KBM-7 (cell line): ENCODE measurements around the gene DLGAP1.
A peak's percentile ranks its signal among the peaks of the same experiment; 100 is the strongest.

Experiments
- DNase-seq: peaks from one replicate; pipeline ENCODE4 v3.0.0-alpha.2; 2015
- in situ Hi-C: fragments of 300-500 bp; cut with MboI; formaldehyde crosslinking; loops from 2 replicates; pipeline ENCODE4 v1.14.3; 2020; ENCODE audit warnings: low sequenced_read_pairs, low pct_unique_long_range_greater_than_20kb, mixed read lengths

The DLGAP1 gene

DNA sequence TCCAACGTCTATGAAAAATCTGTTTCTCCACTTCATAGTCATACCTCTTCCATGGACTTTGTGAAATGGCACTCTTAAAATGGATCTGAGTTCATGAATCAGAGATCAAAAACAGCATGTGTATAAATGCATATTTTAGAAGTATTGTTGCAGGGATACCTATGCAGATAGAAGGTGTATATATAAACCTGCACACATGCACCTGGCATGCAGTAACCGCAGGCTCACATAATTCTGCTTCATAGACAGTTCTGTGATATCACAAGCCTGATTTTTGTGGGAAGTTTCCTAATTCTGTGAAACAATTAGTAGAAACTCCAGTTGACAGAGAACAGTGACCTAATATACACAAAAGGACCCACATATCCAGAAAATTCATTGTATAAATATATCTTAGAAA, 583.4 kb downstream of the DLGAP1 start:
- DNase-seq = no peak
- in situ Hi-C loops = loop anchor here (25.0 kb wide), 1 partner anchor 584 kb away; no protein-coding TSS in a partner anchor

- in situ Hi-C loops = loop anchor here (25.0 kb wide), 1 partner anchor 584 kb away; no protein-coding TSS in a partner anchor
- no peak for DNase-seq
These were observed 584.2 kb downstream of the DLGAP1 start for GRCh38 chr18:3870914-3871313.

DNA sequence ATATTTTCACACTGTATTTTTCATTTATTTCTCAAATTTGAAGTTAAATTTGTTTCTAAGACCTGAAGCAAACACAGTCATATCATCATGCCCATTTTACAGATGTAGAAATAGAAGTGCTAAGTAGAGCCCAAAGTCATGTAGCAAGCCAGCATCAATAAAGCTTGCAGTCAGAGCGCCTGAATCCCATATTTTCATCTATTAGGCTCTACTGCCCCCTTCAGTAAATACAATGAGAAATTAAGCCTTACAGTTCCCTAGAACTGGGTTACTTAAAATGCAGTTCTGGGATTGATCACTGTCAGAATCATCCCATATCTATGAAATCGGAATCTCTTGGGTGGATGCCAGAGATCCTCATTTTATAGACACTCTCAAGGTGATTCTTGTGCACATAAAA, 585.3 kb downstream of the DLGAP1 start:
- DNase-seq = peak; percentile 32
- in situ Hi-C loops = loop anchor here (25.0 kb wide), 1 partner anchor 583 kb away; no protein-coding TSS in a partner anchor

DNA sequence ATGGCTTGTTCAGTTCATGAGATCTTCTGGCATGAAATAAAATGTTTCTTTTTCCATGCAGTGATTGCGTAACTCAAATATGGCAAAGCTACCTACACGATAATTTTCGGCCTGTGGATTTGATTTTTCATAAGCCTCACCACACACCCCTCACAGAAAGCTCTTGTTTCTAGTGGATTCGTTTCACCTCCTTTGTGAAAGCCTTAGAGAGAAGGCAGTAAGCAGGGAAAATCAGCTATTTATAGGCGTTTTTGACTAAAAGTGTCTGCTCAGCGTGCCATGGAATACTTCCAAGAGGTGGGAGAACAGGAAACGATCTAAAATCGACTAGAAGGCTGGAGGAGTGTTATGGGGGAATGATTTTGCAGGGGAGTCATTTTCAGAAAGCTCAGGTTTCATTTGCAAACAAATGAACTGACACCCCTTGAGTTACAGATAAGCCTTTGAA, 587.2 kb downstream of the DLGAP1 start:
- DNase-seq = no peak
- in situ Hi-C loops = loop anchor here (25.0 kb wide), 1 partner anchor 581 kb away; no protein-coding TSS in a partner anchor

DNA sequence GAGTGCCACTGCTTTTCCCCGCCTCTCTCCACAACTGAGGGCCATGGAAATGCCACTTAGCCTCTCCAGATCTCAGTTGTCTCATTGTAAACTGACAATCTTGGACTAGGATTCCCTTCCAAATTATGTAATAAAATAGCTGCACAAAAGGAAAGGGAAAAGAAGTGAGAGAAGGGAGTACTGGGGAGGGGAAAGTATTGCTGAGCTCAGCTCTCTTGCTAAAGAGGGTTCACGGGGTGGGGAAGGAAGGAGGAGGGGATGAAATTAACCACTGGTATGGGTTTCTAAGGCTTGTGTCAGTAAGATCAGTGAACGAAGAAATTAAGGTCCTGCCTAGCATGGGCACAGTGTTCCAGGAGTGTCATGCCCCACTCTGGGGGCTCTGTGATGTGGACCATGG, 587.9 kb downstream of the DLGAP1 start:
- DNase-seq = no peak
- in situ Hi-C loops = loop anchor here (25.0 kb wide), 1 partner anchor 580 kb away; no protein-coding TSS in a partner anchor

DNA sequence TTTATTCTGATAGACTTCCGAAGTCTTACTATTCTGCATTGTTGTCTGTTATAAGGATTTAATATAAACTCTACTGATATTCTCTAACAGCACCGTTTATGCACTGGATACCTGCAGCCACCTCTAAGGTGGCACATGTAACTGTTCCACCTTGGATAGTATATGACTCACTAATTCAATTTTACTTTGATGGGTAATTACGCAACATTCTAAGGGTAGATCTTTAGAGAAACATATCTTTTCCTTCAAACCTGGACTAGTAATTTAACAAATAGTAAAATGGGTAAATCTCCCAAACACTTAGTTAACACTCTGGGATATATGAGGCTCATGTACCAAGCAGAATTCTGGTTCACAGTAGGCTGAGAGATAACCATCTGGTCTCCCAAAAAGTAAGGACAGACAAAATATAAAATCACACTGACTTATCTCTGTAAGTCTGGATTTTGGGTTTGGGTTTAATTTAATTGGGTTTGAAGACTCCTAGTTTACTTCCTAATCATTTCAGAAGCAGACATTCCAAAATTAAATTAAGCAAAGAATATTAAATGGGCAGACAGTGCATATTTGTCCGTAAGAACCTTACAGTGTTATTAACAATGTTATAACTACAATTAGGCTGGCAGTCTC, 590.3 kb downstream of the DLGAP1 start:
- no peak for DNase-seq
- in situ Hi-C loops = loop anchor here (25.0 kb wide), 1 partner anchor 577 kb away; no protein-coding TSS in a partner anchor

- in situ Hi-C loops = loop anchor here (25.0 kb wide), 1 partner anchor 576 kb away; no protein-coding TSS in a partner anchor
- no peak for DNase-seq
These were observed 591.5 kb downstream of the DLGAP1 start for GRCh38 chr18:3863593-3863992.

- no peak for DNase-seq
- in situ Hi-C loops = loop anchor here (25.0 kb wide), 1 partner anchor 576 kb away; no protein-coding TSS in a partner anchor
These were observed 592.1 kb downstream of the DLGAP1 start for GRCh38 chr18:3863006-3863405.

GRCh38 chr18:3861495-3861894, 593.6 kb downstream of the DLGAP1 start:
- in situ Hi-C loops = loop anchor here (25.0 kb wide), 1 partner anchor 574 kb away; no protein-coding TSS in a partner anchor
- DNase-seq = no peak

- in situ Hi-C loops = loop anchor here (25.0 kb wide), 1 partner anchor 570 kb away; no protein-coding TSS in a partner anchor
- DNase-seq = no peak
These were observed 597.6 kb downstream of the DLGAP1 start for GRCh38 chr18:3857544-3857943.

GRCh38 chr18:3855966-3856365, 599.1 kb downstream of the DLGAP1 start:
- no peak for DNase-seq
- in situ Hi-C loops = loop anchor here (25.0 kb wide), 1 partner anchor 569 kb away; no protein-coding TSS in a partner anchor

GRCh38 chr18:3852321-3852720, 602.8 kb downstream of the DLGAP1 start:
- in situ Hi-C loops = loop anchor here (25.0 kb wide), 1 partner anchor 565 kb away; no protein-coding TSS in a partner anchor

DNA sequence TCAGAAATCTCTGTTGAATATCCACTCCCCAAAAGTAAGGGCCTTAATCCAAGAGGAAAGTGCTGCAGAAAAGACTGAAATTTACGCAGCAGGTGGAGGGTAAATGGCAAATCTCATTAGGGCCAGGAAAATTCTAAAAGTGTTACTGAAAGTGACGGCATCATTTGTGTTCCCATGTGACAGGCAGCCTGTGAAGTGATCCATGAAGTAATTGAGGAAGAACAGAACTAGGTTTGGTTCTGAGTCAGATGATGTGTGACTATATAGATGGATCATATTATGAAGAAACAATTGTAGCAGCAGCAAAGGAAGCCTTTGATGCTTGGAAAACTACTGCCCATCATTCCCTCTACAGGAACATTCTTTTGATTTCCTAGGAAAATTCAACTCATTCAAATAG, 603.9 kb downstream of the DLGAP1 start:
- in situ Hi-C loops = loop anchor here (25.0 kb wide), 1 partner anchor 564 kb away; no protein-coding TSS in a partner anchor

More at GRCh38 chr18:3852321-3852720, 602.8 kb downstream of the DLGAP1 start:
- DNase-seq = no peak

DNA sequence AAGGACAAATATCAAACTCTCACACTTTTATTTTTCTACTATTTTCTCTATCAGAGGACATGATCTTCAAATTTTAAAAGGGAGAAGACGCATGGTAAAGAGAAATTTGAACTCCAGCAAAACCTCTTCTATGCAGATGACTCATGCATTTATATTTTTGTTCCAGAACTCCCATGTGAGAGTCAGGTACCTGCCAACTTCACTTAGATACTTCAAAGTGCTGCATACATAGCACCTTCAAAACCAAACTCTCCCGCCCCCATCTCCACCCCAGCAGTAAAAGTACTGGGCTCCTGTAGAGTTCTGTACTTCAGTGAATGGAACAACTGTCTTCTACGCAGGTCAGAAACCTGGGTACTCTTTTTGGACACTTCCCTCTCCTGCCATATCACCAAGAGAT, 606.8 kb downstream of the DLGAP1 start:
- in situ Hi-C loops = no loop called here
- DNase-seq = no peak

More for the DNA sequence above, 603.9 kb downstream of the DLGAP1 start:
- no peak for DNase-seq

DNA sequence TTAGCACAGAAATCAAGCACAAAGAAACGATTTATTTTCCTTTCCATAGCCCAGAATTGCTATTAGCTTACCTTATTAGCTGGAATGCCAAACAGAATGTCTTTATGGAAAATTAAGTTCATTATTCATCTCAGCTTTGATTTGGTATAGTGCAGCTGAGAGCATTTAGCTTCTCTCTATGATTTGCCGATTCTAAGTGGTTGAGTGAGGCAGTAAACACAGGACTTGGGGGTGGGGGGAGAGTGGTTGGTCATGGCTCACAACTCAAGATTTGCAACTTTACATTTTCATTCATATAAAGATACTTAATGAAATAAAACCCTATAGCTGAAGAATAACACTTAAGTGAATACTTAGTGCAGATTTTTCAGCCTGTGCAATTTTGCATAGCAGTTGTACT, 609.9 kb downstream of the DLGAP1 start:
- DNase-seq = no peak
- in situ Hi-C loops = no loop called here

DNA sequence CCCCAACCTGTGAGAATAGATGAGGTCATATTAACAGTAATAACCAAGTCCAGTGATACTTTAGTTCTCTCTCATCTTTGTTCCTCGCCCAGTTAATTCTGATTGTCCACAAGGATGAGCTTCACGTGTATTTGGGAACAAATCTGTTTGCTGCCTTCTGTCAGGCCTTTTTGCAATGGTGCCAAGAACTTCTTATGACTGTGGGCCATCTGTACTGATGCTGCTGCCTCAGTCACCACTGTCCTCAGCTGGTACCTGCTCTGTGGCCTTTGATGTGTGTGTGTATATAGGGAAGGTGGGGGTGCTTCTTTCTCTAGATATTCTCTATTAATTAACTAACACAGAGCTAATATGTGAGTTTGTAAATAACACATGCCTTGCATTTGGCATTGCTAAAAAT, 612.3 kb downstream of the DLGAP1 start:
- DNase-seq = no peak
- in situ Hi-C loops = no loop called here

DNA sequence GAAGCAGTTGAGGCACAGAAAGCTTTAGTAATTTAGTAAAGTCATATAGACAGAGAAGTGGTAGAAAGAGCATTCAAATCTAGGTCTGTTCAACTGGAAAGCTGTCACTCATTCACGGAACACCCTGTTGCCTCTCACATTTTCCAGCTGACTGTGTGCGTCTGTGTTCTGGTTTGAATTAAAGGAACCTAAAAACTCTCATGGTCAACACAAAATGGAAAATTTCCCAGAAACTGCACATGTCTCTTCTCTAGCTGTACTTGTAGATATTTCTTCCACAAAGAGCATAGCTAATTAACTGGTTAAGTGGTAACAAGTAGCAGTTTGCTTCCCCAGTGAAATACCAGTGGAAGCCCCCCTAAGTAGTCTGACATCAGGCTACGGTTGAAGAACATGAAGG, 614.3 kb downstream of the DLGAP1 start:
- in situ Hi-C loops = no loop called here
- DNase-seq = no peak

DNA sequence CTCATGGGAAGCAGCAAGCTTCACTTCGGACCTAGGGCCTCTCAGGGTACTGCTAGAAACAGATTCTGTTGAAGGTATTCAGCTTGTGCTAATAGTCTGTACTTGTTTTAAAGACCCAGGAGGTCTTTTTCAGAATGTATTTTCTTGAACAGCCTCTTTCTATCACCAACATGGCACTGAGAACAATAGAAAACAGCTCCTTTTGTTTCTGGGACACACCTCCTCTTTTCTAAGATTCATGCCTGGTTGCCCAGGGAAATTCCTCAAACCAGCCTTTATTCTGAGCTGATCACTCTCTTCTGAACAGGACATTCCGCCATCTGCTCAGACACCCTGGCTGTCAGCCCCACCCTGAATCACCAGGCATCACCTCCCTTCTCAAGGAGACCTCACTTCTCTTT, 615.5 kb downstream of the DLGAP1 start:
- no peak for DNase-seq
- in situ Hi-C loops = no loop called here

DNA sequence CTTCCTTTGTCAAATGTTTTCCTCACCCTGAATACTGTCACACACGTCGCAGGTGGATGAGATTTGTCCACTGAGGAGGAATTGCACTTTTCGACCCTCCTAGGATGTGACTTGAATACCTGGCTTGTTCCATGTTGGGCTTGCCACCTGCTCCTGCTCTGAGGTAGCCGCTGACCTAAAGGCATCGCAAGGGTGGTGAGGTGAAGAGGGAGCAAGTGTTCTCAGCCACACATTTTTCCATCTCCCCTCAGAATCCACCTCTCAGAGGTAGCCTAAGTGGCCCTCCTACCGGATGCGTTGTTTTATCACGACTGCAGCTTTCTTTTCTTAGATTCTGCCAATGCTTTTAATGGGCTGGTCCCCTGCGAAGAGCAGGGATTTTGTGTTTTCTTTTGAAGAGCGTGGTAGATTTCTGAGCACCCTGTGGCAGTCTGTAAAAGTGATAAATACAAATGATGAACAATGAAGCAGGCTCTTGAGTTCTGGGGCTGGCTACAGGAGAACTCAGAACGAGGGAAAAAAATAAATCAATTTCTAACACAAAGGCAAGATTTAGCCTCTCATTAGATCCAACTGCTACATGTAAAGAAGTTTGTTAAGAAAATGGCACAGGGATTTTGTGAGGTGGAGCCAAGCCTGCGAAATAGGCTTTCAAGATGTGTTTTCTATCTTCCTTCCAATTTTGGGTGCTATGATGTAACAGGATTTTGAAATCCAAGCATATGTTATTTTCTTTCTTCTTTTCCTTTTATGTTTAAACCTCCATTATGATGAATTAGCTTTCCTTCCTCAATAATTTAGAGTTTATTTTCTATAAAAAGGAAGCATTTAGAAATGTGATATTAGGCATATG, 618.4 kb downstream of the DLGAP1 start:
- no peak for DNase-seq
- in situ Hi-C loops = no loop called here
